Measurements from ENCODE around the gene ZFY.
"Not testable (repeated sequence)": the region's sequence is repeated elsewhere in the genome, so short reads cannot be mapped to it uniquely, and the experiment has no call there.

The ZFY gene

DNA sequence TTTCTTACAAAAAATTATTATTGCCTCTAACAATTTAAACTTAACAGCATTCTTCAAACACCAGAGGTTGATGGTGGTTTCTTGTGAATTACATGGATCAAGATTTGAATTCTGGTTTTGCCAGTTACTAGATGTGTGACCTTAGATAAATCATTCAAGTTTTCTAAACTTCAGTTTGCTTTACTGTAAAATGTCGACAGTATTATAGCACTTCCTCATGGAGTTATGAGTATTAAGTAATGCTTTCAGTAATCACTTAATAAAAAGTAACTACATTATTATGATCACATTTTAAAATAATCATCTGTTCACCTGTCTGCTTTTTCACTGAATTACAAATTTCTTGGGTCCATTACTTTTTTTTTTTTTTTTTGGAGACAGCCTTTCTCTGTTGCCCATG lies 37.5 kb downstream of the ZFY start:
- DNase-seq (ENCODE audit: low read depth in 2 of 3, low spot score in 1 of 3), result no peak

DNA sequence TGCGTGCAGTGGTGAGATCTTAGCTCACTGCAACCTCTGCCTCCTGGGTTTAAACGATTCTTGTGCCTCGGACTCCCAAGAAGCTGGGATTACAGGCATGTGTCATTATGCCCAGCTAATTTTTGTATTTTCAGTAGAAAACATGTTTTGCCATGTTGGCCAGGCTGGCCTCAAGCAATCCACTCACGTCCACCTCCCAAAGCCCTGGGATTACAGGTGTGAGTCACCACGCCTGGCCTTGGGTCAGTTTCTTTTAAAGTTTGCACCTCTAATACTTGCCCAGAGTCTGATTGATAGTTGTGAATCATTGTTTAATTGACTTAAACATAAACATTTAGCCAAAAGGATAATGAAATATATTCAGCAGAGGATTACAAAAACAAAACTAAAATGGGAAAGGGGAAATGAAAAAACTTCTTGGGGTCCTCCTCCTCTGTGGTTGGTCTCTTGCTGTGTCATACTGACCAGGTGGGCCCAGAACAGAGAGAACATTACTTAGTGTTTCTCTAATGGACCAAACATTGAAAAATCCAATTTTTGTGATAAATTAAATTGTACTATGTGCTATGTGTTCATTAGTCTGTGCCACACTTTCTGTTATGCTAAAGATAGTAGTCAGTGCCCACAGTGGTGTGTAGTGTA lies 38.0 kb downstream of the ZFY start:
- no peak for DNase-seq (ENCODE audit: low read depth in 2 of 3, low spot score in 1 of 3)

DNA sequence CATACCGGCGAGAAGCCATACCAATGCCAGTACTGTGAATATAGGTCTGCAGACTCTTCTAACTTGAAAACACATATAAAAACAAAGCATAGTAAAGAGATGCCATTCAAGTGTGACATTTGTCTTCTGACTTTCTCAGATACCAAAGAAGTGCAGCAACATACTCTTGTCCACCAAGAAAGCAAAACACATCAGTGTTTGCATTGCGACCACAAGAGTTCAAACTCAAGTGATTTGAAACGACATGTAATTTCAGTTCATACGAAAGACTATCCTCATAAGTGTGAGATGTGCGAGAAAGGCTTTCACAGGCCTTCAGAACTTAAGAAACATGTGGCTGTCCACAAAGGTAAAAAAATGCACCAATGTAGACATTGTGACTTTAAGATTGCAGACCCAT lies 44.1 kb downstream of the ZFY start:
- DNase-seq (ENCODE audit: low read depth in 2 of 3, low spot score in 1 of 3), result no peak

DNA sequence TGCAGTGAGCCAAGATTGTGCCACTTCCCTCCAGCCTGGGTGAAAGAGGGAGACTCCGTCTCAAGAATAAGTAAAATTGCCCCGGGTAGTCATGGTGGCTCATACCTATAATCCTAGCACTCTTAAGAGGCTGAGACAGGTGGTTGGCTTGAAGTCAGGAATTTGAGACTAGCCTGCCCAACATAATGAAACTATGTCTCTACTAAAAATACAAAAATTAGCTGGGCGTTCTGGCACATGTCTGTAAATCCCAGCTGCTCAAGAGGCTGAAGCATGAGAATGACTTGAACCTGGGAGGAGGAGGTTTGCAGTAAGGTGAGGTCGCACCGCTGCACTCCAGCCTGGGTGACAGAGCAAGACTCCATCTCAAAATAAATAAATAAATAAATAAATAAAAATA lies 49.3 kb downstream of the ZFY start:
- no peak for DNase-seq (ENCODE audit: low read depth in 2 of 3, low spot score in 1 of 3)

DNA sequence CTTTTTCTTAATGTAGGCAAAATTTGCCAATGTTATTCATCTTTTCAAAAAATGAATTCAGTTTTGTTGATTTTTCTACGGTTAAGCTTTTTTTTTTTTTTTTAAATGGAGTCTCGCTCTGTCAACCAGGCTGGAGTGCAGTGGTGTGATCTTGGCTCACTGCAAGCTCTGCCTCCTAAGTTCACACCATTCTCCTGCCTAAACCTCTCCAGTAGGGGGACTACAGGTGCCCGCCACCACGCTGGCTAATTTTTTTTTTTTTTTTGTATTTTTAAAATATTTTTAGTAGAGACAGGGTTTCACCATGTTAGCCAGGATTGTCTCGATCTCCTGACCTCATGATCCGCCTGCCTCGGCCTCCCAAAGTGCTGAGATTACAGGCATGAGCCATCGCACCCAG lies 52.0 kb downstream of the ZFY start:
- not testable (repeated sequence) for DNase-seq (ENCODE audit: low read depth in 2 of 3, low spot score in 1 of 3)

DNA sequence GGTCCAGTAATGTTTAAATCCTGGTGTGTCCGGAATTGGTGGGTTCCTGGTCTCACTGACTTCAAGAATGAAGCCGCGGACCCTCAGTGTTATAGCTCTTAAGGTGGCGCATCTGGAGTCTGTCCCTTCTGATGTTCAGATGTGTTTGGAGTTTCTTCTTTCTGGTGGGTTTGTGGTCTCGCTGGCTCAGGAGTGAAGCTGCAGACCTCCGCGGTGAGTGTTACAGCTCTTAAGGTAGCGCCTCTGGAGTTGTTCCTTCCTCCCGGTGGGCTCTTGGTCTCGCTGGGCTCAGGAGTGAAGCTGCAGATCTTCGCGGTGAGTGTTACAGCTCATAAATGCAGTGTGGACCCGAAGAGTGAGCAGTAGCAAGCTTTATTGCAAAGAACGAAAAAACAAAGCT lies 62.2 kb downstream of the ZFY start:
- DNase-seq (ENCODE audit: low read depth in 2 of 3, low spot score in 1 of 3), result not testable (repeated sequence)

DNA sequence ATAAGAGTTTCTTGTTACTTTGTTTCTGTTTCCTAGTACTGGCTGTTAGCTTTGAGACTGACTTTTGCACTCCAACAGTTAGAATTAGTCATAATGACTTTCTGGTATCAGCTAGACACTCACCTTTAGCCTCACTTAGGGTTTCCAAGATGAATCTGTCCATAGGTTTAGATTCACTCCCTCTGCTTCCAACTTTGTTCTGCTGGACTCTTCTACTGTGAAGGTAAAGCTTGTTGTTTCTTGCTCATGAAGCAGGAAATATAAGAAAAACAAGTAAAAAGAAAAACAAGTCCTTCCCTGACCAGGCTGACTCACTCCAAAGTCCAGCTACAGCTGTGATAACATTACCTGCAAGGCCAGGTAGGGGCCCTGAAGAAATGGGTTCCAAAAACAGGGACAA lies 67.0 kb downstream of the ZFY start:
- DNase-seq (ENCODE audit: low read depth in 2 of 3, low spot score in 1 of 3), result no peak

DNA sequence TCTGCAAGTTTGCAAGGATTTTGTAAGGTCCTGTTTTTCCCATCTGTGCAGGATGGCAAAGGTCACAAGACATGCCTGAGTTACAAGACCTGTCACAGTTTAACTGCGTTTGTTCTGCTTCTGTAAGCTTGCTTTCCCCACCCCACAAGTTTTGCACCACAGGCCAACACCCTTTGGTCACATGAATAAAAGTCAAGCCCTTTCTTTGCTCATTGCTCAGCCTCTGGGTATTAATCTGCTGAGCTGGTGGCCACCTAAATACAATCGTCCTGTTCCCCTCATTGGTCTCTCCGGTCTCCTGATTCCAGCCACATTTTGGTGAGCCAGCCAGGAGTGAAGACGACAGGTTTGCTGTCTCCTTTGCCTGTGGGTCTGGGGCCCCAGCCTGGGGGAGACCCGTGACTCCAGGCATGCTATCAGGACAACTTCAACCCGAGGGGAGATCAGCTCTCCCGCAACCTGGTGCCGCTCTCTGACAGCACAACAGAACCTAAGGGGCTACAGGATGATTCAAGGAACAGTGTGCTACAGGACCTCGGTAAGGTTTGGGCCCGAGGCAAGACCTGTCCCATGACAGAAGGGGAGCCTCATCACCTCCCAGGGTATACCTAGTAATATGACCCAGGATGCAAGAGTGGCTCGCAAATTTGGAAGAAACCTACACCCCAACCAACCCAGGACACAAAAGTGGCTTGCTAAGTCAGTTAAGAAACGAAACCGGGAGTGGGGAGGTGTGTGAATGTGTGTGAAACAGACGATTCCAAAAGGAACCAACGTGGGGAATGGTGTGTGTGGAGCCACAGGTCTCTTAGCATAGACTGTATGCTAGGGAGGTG lies 67.7 kb downstream of the ZFY start:
- no peak for DNase-seq (ENCODE audit: low read depth in 2 of 3, low spot score in 1 of 3)

DNA sequence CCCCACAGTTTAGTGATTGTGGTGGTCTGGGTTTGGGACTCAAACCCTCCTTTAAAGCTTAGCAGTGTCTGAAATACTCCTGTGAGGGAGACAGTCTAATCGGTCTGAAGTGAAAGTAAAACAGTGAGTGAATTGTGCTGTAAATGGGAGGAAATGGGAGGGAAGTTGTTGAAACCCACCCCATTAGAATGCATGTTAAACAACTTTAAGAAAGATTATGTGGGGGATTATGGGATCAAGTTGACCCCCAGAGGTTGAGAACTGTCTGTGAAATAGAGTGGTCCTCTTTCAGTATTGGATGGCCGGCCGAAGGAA lies 68.3 kb downstream of the ZFY start:
- no peak for DNase-seq (ENCODE audit: low read depth in 2 of 3, low spot score in 1 of 3)

DNA sequence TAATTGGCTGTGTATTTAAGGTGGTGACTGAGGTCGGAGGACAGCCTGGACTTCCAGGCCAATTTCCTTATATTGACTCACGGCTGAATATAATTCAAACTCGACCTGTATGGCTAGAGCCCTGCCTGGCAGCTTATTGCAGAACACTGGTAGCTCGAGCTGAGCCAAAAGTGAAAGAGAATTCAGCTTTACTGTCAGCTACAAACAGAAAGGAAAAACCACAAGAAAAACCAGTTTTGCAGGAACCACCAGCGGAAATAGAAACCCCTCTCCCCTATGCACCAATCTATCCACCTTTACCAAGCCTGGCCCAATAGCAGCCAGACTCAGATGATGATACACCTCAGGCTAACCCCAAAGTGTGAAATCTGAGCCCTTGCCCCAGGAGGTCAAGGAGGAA lies 68.7 kb downstream of the ZFY start:
- no peak for DNase-seq (ENCODE audit: low read depth in 2 of 3, low spot score in 1 of 3)

DNA sequence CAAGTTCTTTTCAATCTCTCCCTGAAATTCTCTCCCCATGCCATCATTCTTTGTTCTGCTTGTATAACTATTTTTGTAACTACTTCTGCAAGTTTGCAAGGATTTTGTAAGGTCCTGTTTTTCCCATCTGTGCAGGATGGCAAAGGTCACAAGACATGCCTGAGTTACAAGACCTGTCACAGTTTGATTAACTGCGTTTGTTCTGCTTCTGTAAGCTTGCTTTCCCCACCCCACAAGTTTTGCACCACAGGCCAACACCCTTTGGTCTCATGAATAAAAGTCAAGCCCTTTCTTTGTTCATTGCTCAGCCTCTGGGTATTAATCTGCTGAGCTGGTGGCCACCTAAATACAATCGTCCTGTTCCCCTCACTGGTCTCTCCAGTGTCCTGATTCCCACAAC lies 70.8 kb downstream of the ZFY start:
- DNase-seq (ENCODE audit: low read depth in 2 of 3, low spot score in 1 of 3), result not testable (repeated sequence)

DNA sequence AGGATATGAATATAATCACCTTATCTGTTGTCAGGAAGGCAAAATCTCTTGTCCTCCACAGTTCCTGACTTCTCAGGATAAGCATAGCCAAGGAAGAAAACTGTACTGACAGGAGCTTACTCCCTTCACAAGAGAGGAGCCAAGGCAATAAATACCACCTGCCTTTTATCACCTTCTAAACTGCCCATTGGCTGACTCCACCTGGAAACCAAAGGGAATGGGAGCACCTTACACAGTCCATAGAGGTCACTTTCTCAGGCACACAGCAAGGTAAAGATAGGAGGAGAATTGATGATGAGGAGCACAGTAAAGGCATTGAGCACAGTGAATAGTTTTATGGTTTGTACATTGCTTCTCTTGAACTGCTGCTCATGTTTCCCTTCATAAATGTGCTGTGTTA lies 72.8 kb downstream of the ZFY start:
- no peak for DNase-seq (ENCODE audit: low read depth in 2 of 3, low spot score in 1 of 3)

DNA sequence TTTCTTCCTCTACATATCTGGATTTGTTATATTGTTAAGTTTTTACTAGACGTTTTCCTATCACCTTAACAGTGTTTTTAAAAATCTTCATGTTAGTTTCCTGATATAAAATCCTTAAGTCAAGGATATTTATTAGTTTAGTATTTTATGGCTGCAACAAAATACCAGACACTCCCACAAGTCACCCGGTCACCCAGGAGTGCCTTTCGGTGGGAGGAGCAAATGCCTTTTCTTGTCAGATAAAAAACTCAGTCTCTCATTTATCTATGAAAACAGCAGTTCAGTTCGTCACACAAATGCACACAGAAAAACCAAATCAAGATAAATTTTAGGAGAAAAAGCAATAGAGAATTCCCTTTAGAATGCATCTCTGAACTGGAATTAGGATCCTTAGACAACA lies 77.0 kb downstream of the ZFY start:
- DNase-seq (ENCODE audit: low read depth in 2 of 3, low spot score in 1 of 3), result no peak

DNA sequence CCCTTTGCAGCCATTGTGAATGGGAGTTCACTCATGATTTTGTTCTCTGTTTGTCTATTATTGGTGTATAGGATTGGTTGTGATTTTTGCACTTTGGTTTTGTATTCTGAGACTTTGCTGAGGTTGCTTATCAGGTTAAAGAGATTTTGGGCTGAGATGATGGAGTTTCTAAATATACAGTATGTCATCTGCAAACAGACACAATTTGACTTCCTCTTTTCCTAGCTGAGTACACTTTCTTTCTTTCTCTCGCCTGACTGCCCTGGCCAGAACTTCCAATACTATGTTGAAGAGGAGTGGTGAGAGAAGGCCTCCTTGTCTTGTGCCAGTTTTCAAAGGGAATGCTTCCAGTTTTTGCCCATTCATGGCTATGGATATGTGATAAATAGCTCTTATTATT lies 81.4 kb downstream of the ZFY start:
- DNase-seq (ENCODE audit: low read depth in 2 of 3, low spot score in 1 of 3), result no peak

DNA sequence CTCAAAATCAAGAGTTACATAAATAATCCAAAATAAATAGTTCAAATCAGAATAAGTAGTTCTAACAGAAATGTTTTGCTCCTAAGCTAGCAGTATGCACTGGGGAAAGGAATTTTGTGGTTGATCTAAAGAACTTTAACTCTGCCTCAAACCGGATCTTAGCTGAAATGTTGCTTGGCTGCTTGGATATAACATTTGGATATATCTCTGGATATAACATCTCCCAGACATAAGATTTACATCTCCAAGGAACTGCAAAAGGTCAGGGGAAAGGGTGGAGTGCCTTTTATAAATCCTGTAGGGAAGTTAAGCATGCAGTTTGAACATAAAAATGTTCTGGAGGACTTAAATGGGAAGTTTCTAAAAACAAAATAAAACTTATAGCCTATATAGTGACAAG lies 83.4 kb downstream of the ZFY start:
- no peak for DNase-seq (ENCODE audit: low read depth in 2 of 3, low spot score in 1 of 3)

DNA sequence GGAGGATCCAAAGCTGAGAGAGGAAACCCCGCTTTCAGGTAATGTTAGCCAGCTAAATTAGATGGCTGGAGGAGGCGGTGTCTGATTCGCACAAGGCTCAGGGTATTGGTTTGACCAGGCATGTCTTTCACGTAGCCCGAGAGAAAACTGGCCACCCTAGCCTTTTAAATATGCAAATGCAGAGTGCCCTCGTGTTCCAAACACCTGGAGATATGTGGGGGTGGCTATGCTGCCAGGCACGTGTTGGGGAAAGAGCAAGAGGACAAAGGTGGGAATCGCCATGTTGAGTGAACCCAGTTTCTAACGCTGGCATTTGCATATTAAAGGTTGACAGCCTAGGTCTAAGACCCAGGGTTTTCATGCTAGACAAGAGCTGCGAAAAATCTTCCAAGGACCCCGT lies 84.4 kb downstream of the ZFY start:
- no peak for DNase-seq (ENCODE audit: low read depth in 2 of 3, low spot score in 1 of 3)

DNA sequence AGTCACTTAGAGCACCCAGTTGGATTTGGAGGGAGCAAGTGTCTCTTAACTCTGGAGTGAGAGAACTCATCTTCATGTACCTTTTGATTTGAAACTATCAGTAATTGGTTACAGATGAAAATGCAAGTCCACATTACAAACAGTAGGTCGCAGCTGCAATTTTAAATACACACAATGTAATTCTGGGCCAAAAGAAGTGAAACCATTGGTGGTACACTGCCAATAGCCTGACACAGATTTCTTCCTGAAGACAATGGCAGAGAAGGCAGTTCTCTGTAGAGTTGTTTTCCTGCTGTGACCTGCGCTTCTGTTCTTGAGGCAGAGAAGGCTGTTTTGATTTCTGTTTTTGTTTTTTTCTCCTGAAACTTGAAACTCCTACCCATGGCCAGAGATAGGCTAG lies 86.0 kb downstream of the ZFY start:
- no peak for DNase-seq (ENCODE audit: low read depth in 2 of 3, low spot score in 1 of 3)

DNA sequence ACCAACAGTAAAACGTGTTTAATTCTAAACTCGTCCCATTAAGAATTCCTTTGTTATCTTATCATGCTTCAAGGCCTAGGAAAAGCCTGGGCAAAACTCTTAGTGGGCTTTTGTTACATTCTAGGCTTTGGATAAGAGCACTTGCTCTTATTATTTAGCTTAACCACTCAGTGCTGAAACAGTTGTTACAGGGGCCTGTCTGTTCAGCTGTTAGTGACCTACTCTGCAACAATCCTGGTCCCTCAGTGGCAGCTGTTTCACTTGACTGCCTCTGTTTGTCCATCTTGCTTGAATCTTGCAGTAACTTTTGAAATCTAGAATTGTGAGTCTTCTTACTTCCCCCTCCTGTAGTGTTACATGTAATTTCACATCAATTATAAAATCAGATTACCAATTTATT lies 88.4 kb downstream of the ZFY start:
- no peak for DNase-seq (ENCODE audit: low read depth in 2 of 3, low spot score in 1 of 3)

DNA sequence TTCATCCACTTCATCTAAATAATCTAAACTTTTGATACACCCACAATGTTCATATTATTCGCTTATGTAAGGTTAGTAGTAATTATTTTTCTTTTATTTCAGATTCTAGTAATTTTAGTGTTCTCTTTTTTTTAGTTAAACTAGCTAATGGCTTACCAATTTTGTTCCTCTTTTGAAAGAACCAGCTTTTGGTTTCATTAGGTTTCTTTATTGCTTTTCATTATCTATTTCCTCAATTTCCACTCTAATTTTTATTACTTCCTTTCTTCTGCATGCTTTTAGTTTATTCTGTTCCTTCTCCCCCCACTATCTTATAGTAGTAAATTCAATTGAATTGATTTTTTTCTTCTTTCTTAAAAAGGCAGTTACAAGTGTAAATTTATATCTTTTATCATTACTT lies 90.2 kb downstream of the ZFY start:
- no peak for DNase-seq (ENCODE audit: low read depth in 2 of 3, low spot score in 1 of 3)
